Endothelial cell (in vitro differentiated cells): ENCODE data around the gene IRF2BP1. TPM values are rescaled to one million over a fixed set of nuclear protein-coding genes. Genes with fewer than 3 reads are reported as not detected.

Source experiments
- DNase-seq: peaks from one replicate; pipeline ENCODE4 v3.0.0; 2021; ENCODE audit warnings: low spot score
- H3K27ac Mint-ChIP-seq: one replicate; pipeline ENCODE4 v1.8.0; 2021; ENCODE audit warnings: mixed read lengths, inconsistent platforms; ENCODE audit not compliant: unreplicated experiment
- H3K27me3 Mint-ChIP-seq: one replicate; pipeline ENCODE4 v1.8.0; 2021; ENCODE audit warnings: mild to moderate bottlenecking, moderate library complexity, mixed read lengths, inconsistent platforms; ENCODE audit not compliant: unreplicated experiment
- H3K36me3 Mint-ChIP-seq: one replicate; pipeline ENCODE4 v1.8.0; 2021; ENCODE audit warnings: mild to moderate bottlenecking, low read depth, mixed read lengths, inconsistent platforms; ENCODE audit not compliant: unreplicated experiment
- H3K4me1 Mint-ChIP-seq: one replicate; pipeline ENCODE4 v1.8.0; 2021; ENCODE audit warnings: mild to moderate bottlenecking, mixed read lengths, inconsistent platforms; ENCODE audit not compliant: unreplicated experiment
- H3K4me3 Mint-ChIP-seq: one replicate; pipeline ENCODE4 v1.8.0; 2021; ENCODE audit warnings: mild to moderate bottlenecking, mixed read lengths, inconsistent platforms; ENCODE audit not compliant: unreplicated experiment
- H3K9me3 Mint-ChIP-seq: one replicate; pipeline ENCODE4 v1.8.0; 2021; ENCODE audit warnings: mixed read lengths, inconsistent platforms; ENCODE audit not compliant: unreplicated experiment
- total RNA-seq: library from RNA; stranded (reverse); fragmentation: NEBNext Ultra II Directional; extraction: Animal tissue kit (Norgen Biotek cat#: 25700); gene quantifications from one replicate; pipeline ENCODE4 v1.2.1, GENCODE V29; 2021; ENCODE audit not compliant: unreplicated experiment
- TF ChIP-seq, protein P1 (sequence below): fragments of 200-600 bp; sonication (generic); IDR thresholded peaks from one replicate; pipeline ENCODE4 v1.5.0; 2021; ENCODE audit warnings: antibody characterized with exemption; ENCODE audit not compliant: unreplicated experiment

Gene IRF2BP1
- total RNA-seq, 1 donor from 2014 or later, result 17.6 TPM

DNA sequence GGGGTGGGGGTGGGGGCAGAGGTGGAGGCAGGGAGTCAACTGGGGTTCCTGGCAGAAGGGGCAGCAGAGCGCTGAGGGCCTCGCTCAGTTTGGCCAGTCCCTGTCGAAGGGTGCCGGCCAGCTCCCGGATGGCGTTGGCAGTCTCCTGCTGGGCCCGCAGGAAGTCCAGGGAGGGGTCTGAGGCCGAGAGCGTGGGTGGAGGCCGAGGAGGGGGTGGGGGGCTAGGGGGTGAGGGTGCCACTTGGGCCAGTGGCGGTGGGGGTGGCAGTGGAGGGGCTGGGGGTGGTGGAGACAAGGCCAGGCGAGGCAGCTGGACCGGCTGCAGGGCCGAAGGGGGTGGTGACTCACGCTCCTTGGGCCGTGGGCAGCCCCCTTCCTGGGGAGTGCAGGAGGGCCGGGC is 4.9 kb upstream of the IRF2BP1 start:
- DNase-seq, result no peak
- no peaks in the 10 kb centered on the region for H3K9me3 Mint-ChIP-seq
- TF ChIP-seq, protein P1, sequence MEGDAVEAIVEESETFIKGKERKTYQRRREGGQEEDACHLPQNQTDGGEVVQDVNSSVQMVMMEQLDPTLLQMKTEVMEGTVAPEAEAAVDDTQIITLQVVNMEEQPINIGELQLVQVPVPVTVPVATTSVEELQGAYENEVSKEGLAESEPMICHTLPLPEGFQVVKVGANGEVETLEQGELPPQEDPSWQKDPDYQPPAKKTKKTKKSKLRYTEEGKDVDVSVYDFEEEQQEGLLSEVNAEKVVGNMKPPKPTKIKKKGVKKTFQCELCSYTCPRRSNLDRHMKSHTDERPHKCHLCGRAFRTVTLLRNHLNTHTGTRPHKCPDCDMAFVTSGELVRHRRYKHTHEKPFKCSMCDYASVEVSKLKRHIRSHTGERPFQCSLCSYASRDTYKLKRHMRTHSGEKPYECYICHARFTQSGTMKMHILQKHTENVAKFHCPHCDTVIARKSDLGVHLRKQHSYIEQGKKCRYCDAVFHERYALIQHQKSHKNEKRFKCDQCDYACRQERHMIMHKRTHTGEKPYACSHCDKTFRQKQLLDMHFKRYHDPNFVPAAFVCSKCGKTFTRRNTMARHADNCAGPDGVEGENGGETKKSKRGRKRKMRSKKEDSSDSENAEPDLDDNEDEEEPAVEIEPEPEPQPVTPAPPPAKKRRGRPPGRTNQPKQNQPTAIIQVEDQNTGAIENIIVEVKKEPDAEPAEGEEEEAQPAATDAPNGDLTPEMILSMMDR, result no peak
- no peak overlapping the region for H3K27ac Mint-ChIP-seq
- H3K4me3 Mint-ChIP-seq, result no peak overlapping the region
- peaks cover 3% of the 10 kb centered on the region for H3K4me1 Mint-ChIP-seq
- H3K27me3 Mint-ChIP-seq, result peaks cover 15% of the 10 kb centered on the region
- peaks cover 14% of the 10 kb centered on the region for H3K36me3 Mint-ChIP-seq

DNA sequence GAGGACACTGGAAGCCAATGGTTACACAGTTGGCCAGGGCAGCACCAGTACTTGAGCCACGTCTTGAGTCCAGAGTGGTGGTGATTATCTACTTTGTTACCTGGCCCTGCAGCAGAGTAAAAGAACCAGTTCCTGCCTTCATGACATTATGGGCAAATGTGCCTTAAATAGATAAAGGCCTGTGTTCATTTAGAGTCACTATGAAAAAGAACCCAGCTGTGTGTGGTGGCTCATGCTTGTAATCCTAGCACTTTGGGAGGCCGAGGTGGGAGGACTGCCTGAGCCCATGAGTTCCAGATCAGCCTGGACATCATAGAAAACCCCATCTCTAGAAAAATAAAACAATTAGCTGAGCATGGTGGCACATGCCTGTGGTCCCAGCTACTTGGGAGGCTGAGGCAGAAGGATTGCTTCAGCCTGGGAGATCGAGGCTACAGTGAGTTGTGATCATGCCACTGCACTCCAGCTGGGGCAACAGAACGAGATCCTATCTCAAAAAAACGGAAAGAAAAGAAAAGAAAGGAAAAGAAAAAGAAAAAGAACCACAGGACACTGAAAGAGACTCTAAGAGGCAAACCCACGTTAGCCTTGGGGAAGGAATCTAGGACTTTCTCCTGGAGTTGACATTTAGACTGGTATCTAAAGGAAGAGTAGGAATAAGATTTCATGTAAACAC is 3.4 kb upstream of the IRF2BP1 start:
- Mint-ChIP-seq H3K27ac (peak overlapping the region; percentile 64), H3K9me3 (no peaks in the 10 kb centered on the region), H3K27me3 (peaks cover 15% of the 10 kb centered on the region), H3K36me3 (peaks cover 4% of the 10 kb centered on the region), H3K4me3 (peak overlapping the region; percentile 56), H3K4me1 (peaks cover 3% of the 10 kb centered on the region)
- DNase-seq, result no peak
- TF ChIP-seq, protein P1, result no peak

DNA sequence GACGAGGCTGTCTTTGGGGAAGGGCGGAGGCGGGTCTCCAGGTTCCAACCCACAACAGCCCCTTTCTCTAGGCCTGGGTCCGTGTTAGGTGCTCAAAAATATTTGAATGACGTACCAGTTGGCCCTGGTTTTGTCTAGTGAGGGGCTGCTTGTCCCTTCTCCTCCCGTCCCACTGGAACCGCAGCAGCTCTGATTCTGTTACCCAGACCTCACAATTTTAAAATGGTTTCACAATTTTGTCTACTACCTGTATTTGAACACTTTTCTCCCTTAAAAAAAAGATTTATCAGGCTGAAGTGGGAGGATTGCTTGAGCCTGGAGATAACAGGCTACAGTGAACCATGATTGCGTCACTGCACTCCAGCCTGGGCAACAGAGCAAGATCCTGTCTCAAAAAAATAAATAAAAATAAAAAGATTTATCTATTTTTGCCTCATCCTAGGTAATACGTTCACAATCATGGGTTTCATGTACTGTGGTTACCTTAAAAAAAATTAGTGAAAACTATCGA is 1.3 kb upstream of the IRF2BP1 start:
- TF ChIP-seq, protein P1, result no peak
- Mint-ChIP-seq H3K9me3 (no peaks in the 10 kb centered on the region), H3K27ac (peak overlapping the region; percentile 94), H3K27me3 (peaks cover 17% of the 10 kb centered on the region), H3K4me3 (peak overlapping the region; percentile 95), H3K4me1 (peaks cover 10% of the 10 kb centered on the region), H3K36me3 (no peaks in the 10 kb centered on the region)
- DNase-seq, result no peak

DNA sequence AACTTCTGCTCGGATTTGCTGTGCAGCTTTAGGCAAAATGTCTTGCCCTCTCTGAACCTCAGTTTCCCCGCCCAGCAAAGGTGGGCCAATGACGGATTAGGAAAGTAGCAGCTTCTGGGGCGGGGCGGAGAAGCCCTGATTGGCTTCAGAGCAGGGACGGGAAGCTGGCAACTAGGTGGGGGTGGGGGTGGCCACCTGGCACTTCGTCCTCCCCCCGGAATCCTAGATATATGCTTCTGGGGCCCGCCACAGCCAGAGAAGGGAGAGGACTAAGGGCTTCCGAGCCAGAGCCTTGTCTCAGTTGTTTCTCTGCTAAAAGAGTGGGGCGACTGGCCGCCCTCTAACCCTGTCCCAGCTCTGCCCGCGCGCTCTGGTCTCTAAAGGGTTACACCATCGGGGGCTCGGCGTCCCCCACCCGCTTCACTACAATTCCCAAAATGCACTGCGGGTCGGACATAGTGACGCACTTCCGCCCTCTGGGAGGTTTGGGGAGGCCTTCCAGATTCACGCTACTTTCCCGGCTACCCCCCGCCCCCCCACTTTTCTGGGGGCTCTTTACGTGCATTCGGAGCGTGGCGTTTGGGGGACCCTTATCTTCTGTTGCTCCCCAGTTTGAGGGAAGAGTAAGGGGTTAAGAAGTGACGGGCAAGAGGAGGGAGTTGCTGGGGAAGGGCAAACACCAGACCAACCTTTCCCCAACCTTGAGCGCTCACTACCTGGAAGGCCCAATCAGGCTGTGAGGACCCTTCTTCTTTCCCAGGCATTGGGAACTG is 672 bp upstream of the IRF2BP1 start:
- Mint-ChIP-seq H3K36me3 (no peaks in the 10 kb centered on the region), H3K4me1 (peaks cover 12% of the 10 kb centered on the region), H3K27me3 (peaks cover 17% of the 10 kb centered on the region), H3K9me3 (no peaks in the 10 kb centered on the region), H3K4me3 (peak overlapping the region; percentile 95), H3K27ac (peak overlapping the region; percentile 94)
- TF ChIP-seq, protein P1, result no peak
- peak; percentile 88 for DNase-seq
